Subcutaneous abdominal adipose tissue (tissue), 5 donors: ENCODE results near the gene LHFPL3.

Experiments
- H3K27ac ChIP-seq: one replicate; pipeline ENCODE4 v1.7.0; 2013; ENCODE audit warnings: low read depth, mild to moderate bottlenecking, inconsistent platforms, low read length, moderate library complexity
- H3K27me3 ChIP-seq, 5 donors: one replicate each; pipeline ENCODE4 v1.7.0; 2013; ENCODE audit warnings: low read length in 5 of 5, inconsistent platforms in 1 of 5; ENCODE audit not compliant: control insufficient read depth in 5 of 5, insufficient read depth in 4 of 5
- H3K36me3 ChIP-seq, 5 donors: one replicate each; pipeline ENCODE4 v1.7.0; 2013; ENCODE audit warnings: low read length in 5 of 5; ENCODE audit not compliant: control insufficient read depth in 5 of 5, insufficient read depth in 5 of 5
- H3K4me1 ChIP-seq, 5 donors: one replicate each; pipeline ENCODE4 v1.7.0; 2013; ENCODE audit warnings: low read length in 5 of 5, mild to moderate bottlenecking in 3 of 5, moderate library complexity in 1 of 5; ENCODE audit not compliant: control insufficient read depth in 5 of 5, insufficient read depth in 5 of 5
- H3K4me3 ChIP-seq, 5 donors: one replicate each; pipeline ENCODE4 v1.7.0; 2013; ENCODE audit warnings: low read length in 5 of 5, low read depth in 1 of 5
- H3K9ac ChIP-seq, 5 donors: one replicate each; pipeline ENCODE4 v1.7.0; 2013; ENCODE audit warnings: low read length in 5 of 5, mild to moderate bottlenecking in 4 of 5, moderate library complexity in 3 of 5
- H3K9me3 ChIP-seq, 5 donors: one replicate each; pipeline ENCODE4 v1.7.0; 2013; ENCODE audit warnings: low read length in 5 of 5; ENCODE audit not compliant: control insufficient read depth in 5 of 5
- donor health status: healthy.
- donor health status: healthy.
- donor health status: healthy.
- donor health status: healthy.
- donor health status: healthy.

Gene LHFPL3

DNA sequence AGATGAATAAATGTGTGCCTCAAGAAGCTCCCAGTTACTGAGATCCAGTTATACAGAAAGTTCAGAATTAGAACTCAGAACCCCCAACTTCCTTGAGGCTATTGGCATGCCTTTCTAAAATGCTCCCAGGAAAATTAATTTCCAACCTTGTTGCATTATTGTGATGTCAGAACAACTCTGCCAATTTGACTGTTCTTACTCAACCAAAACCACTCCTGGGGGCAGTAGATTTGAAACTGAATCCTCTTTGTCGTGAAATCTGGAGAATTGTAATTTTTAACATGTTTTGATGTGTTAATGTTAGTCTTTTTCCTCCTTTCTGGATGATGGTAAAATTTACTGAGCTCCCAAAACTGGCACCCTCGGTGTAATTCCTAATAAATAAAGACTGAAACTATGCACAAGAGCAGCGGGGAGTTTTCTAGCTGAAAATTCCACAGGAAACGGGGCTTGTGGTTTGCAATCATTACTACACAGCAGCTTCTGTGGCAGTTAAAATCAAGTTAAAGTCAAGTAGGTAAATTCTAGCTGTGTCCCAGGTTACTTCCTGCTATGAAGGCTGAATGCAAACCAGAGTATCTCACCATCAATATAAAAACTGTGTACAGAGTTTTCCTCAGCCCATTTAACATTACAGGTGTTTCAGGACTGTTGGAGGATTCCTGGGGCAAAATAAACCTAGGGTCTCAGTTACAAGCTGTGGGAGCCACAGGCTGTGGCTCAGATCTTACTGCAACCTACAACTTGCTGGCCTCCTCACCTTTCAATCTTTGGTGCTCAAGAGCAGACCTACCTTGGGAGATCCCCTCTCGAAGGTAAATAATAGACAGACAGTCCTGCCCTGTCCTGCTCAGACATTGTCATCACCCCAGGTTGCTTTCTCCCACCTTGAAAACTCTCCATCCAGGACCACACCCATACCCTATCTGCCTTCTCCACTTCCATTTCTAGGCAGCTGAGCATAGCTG lies 529.3 kb downstream of the LHFPL3 start:
- Histone ChIP-seq H3K9ac (no peak overlapping the region), H3K36me3 (no peaks in the 10 kb centered on the region), H3K27ac (no peak overlapping the region), H3K4me1 (peaks cover 0 to 24% (median 2%) of the 10 kb centered on the region in 5 donors), H3K9me3 (no peaks in the 10 kb centered on the region), H3K4me3 (no peak overlapping the region), H3K27me3 (no peaks in the 10 kb centered on the region)

DNA sequence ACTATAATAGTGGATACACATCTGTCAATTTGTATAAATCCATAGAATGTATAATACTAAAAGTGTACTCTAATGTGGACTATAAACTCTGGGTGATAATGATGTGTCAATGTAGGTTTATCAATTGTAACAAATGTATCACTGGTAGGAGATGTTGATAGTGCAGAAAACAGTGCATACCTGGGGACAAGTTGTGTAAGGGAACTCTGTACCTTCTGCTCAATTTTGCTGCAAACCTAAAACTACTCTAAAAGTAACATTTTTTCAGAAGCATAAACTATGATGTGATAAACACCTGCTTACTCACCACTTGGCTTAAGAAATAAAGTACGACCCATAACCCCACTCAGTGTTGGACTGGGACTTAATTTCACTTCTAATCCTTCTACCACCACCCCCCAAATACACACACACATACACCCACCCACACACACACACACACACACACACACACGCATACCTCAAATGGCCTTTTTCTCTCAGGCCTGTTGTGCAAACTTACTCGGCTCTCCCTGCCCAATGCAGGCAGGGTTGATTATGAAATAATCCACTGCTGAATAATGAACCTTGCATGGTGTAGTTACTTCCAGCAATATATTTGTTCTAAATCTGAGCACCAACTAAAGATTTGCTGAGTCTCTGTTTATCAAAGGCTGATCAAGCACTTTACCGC lies 531.5 kb downstream of the LHFPL3 start:
- Histone ChIP-seq H3K9ac (no peak overlapping the region), H3K9me3 (no peaks in the 10 kb centered on the region), H3K4me3 (no peak overlapping the region), H3K27ac (no peak overlapping the region), H3K27me3 (peaks cover 0 to 5% (median 0%) of the 10 kb centered on the region in 5 donors), H3K4me1 (peaks cover 0 to 22% (median 0%) of the 10 kb centered on the region in 5 donors), H3K36me3 (no peaks in the 10 kb centered on the region)

DNA sequence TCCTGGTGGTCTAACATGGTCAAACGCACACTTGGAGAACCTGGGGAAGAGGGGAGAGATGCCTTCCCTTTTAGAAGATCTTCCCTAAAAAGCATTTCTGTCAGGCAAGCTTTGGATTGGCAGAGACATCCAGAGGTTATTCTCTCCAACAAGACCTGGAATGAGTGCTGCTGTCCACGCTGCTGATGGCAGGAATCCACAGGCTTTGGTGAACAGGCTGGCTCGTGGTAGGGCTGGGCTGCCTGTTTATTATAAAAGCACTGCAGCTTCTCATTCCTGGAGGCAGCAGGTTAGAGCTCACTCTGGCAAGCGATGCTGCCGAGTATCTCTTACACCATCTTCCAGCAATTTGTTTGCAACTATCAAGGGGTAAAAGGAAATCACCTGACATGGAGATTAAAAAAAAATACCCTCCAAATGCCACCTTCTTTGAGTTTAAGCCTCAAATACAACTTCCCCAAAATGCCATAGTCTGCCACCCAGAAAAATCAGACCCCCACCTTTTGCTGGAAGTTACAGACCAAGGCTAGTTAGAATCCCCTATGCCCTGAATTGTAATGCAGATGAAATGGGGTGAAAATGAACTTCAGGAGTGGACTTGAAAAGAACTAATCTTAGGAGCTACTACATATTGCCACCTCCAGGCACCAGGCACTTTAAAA lies 533.5 kb downstream of the LHFPL3 start:
- no peak overlapping the region for H3K9ac ChIP-seq

DNA sequence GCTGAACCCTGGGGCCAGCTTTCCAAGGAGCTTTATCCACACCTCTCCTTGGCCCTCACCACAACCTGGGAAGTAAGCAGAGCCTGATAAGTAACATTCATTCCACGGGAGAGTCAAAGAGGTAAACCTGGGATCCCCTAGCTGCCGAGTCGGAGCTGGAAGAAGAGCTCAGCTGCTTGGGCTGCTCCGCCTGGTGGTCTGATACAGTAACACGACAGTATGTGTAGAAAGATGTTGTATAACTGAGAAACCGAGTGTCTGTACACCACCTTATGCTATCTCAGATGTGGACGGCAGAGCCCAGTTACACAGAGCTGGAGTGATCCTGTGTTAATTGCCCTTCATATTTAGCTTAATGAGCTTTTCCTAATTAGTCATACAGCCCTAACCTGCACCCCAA lies 534.3 kb downstream of the LHFPL3 start:
- H3K9ac ChIP-seq: no peak overlapping the region
- peaks cover 0 to 11% (median 0%) of the 10 kb centered on the region in 5 donors for H3K4me1 ChIP-seq
- peaks cover 0 to 5% (median 0%) of the 10 kb centered on the region in 5 donors for H3K27me3 ChIP-seq
- H3K36me3 ChIP-seq: no peaks in the 10 kb centered on the region
- H3K27ac ChIP-seq: no peak overlapping the region
- H3K4me3 ChIP-seq: no peak overlapping the region
- no peaks in the 10 kb centered on the region for H3K9me3 ChIP-seq

More for the DNA sequence above, 533.5 kb downstream of the LHFPL3 start:
- H3K27me3 ChIP-seq: peaks cover 0 to 5% (median 0%) of the 10 kb centered on the region in 5 donors
- H3K27ac ChIP-seq: no peak overlapping the region
- H3K9me3 ChIP-seq: no peaks in the 10 kb centered on the region
- H3K4me3 ChIP-seq: no peak overlapping the region
- H3K4me1 ChIP-seq: peaks cover 0 to 15% (median 0%) of the 10 kb centered on the region in 5 donors
- no peaks in the 10 kb centered on the region for H3K36me3 ChIP-seq

DNA sequence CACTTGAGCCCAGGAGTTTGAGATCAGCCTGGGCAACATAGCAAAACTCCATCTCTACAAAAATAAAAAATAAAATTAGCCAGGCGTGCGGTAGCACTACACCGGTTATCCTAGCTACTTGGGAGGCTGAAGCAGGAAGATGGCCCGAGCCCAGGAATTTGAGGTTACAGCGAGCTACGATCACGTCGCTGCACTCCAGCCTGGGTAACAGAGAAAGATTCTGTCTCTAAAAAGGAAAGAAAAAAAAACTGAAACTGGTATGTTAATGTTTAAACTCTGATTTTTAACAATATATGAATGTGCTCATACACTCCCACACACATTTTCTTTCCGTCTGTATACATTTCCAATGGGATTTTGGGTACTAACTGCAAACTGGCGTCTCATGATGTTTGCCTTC lies 545.0 kb downstream of the LHFPL3 start:
- H3K4me3 ChIP-seq: no peak overlapping the region
- no peaks in the 10 kb centered on the region for H3K9me3 ChIP-seq

DNA sequence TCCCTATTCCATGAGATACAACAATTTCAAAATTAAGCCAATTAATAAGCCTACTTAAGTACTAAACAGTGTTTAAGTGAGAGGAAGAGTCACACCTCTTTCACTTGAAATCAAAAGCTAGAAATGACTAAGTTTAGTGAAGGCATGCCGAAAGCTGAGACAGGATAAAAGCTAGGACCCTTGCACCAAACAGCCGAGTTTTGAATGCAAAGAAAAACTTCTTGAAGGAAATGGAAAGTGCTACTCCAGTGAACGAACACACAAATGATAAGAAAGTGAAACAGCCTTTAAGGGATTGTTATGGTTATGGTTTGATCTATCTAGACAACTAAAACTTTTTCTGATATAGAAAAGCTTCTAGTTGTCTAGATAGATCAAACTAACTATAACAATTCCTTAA lies 550.2 kb downstream of the LHFPL3 start:
- Histone ChIP-seq H3K27ac (no peak overlapping the region), H3K27me3 (peaks cover 0 to 3% (median 0%) of the 10 kb centered on the region in 5 donors), H3K9ac (no peak overlapping the region), H3K9me3 (peaks cover 0 to 4% (median 0%) of the 10 kb centered on the region in 5 donors), H3K4me3 (no peak overlapping the region), H3K4me1 (peaks cover 0 to 5% (median 3%) of the 10 kb centered on the region in 5 donors), H3K36me3 (no peaks in the 10 kb centered on the region)

More for the DNA sequence above, 545.0 kb downstream of the LHFPL3 start:
- Histone ChIP-seq H3K9ac (no peak overlapping the region), H3K36me3 (no peaks in the 10 kb centered on the region), H3K4me1 (no peaks in the 10 kb centered on the region), H3K27ac (no peak overlapping the region), H3K27me3 (peaks cover 0 to 5% (median 0%) of the 10 kb centered on the region in 5 donors)

DNA sequence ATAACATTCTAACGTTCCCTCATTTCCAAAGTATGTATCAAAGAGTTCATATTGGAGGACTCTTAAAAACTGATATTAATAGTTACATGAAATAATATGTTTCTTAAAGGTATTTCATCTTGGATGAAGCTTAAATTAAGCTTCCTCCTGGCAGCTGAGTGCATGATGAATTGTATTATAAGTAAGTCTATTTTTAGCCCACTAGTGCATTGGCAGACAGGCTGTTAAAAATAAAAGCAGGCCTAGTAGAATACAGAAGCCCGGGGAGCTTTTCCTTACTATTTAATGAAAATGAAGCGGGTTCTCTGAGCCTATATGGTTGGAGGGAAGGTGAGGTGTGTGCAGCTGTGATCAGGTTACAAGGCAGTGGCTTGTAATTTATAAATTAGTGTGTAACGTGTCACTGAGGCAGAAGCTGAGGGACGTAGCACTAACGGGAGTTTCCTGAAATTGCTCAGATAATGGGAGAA lies 554.9 kb downstream of the LHFPL3 start:
- Histone ChIP-seq H3K27ac (no peak overlapping the region), H3K9me3 (peaks cover 0 to 4% (median 0%) of the 10 kb centered on the region in 5 donors), H3K9ac (no peak overlapping the region)

DNA sequence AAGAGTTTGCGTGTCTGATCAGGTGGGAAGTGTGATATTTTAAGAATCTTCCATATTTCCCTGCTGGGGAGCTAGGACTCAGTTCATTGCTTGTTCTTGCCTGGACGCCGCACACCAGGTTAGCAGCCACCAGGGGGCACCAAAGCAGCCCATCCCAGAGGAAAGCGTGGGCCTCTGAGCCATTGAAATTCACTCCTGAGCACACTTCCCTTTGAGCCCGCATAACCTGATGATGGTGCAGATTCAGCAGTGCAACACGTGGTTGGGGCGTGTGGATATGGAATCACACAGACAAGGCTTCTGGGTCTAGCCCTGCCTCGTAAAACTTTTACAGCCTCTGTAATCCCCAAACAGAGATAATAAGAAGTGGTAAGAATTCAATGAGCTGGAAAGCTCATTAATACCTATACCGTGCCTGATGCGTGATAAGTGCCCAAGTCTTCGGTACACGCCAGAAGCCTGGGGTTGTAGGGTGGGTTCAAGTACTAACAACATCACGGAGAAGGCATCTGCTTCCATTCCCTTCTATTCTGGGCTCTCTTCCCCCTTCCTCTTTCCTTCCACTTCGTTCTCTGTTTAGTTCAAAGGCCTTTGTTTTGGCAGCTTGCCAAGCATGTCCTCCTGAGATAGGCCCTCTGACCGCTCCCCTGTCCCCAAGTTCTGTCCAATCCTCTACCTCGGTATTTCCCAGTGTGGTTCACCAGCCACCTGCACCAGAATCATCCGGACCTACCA lies 555.5 kb downstream of the LHFPL3 start:
- peak overlapping the region in 4 of 5 donors; percentile 32 to 52 (median 42) for H3K4me3 ChIP-seq
- H3K9ac ChIP-seq: peak overlapping the region in 2 of 5 donors; percentile 2 to 56
- no peaks in the 10 kb centered on the region for H3K27me3 ChIP-seq
- H3K9me3 ChIP-seq: peaks cover 0 to 4% (median 0%) of the 10 kb centered on the region in 5 donors
- no peaks in the 10 kb centered on the region for H3K36me3 ChIP-seq
- H3K4me1 ChIP-seq: peaks cover 0 to 20% (median 10%) of the 10 kb centered on the region in 5 donors
- no peak overlapping the region for H3K27ac ChIP-seq

More for the DNA sequence above, 554.9 kb downstream of the LHFPL3 start:
- H3K4me1 ChIP-seq: peaks cover 0 to 20% (median 10%) of the 10 kb centered on the region in 5 donors
- H3K27me3 ChIP-seq: no peaks in the 10 kb centered on the region
- no peaks in the 10 kb centered on the region for H3K36me3 ChIP-seq
- H3K4me3 ChIP-seq: no peak overlapping the region

DNA sequence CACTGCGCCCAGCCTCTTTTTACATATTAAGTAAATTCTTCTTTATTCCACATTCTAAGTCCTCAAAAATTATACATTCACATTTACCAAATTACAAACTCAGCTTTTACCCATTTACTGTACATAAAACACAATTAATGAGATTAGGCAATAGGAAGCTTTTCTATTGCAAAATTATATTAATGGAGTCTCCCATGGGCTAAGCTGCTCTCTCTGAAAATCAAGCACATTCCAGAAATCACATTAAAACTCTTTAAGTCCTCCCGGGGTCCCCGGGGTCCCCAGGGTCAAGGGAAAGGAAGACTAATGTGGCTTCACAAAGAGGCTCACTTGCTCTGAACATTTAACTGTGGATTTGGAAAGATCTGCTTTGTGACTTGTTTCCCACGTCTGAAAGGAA lies 558.2 kb downstream of the LHFPL3 start:
- H3K27me3 ChIP-seq: no peaks in the 10 kb centered on the region
- no peaks in the 10 kb centered on the region for H3K36me3 ChIP-seq
- H3K4me3 ChIP-seq: no peak overlapping the region
- no peak overlapping the region for H3K9ac ChIP-seq
- no peak overlapping the region for H3K27ac ChIP-seq
- H3K9me3 ChIP-seq: no peaks in the 10 kb centered on the region
- H3K4me1 ChIP-seq: peaks cover 0 to 20% (median 10%) of the 10 kb centered on the region in 5 donors
